ENCODE results near the gene COPS6. TPM values are rescaled to one million over a fixed set of nuclear protein-coding genes. Genes with fewer than 3 reads are reported as not detected.

Gene COPS6
- total RNA-seq, 1 experiment from 2014 or later: 110 TPM

DNA sequence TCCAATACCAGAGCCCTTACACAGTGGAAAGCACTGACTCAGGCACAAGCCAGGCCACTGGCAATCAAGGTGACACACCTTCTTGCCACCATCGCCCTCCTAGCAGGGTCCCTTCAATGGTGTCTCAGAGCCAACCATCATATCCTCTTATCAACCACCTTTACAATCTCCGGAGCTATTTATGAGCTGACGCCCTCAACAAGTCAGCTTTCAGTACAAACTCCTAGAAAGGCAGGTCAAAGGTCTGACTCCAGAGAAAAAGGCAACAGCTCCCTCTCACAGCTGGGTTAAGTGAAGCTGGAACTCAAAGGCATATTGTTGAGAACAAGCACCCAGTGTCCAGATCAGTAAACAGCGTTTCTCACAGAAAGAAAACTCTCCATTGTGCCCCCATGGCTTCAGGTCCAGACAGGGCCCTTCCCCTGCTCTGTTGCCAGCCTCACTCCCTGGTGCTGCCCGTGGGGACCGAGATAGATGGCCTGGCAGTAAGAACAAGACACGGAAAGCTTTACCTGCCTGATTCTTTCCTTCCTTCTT, 9.7 kb upstream of the COPS6 start:
- no peaks in the 10 kb centered on the region for H3K27me3 Mint-ChIP-seq (ENCODE audit: unreplicated experiment)
- TF ChIP-seq, protein P1, sequence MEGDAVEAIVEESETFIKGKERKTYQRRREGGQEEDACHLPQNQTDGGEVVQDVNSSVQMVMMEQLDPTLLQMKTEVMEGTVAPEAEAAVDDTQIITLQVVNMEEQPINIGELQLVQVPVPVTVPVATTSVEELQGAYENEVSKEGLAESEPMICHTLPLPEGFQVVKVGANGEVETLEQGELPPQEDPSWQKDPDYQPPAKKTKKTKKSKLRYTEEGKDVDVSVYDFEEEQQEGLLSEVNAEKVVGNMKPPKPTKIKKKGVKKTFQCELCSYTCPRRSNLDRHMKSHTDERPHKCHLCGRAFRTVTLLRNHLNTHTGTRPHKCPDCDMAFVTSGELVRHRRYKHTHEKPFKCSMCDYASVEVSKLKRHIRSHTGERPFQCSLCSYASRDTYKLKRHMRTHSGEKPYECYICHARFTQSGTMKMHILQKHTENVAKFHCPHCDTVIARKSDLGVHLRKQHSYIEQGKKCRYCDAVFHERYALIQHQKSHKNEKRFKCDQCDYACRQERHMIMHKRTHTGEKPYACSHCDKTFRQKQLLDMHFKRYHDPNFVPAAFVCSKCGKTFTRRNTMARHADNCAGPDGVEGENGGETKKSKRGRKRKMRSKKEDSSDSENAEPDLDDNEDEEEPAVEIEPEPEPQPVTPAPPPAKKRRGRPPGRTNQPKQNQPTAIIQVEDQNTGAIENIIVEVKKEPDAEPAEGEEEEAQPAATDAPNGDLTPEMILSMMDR (IDR thresholded peaks at IDR 0.05; ENCODE audit: unreplicated experiment): no peak
- intact Hi-C loops (cut with micrococcal nuclease; ENCODE audit: unreplicated experiment): no loop called here
- no peak overlapping the region for H3K27ac Mint-ChIP-seq (ENCODE audit: unreplicated experiment)
- H3K4me1 Mint-ChIP-seq (ENCODE audit: low read depth, unreplicated experiment): peaks cover 11% of the 10 kb centered on the region
- H3K36me3 Mint-ChIP-seq (ENCODE audit: insufficient read depth, unreplicated experiment): peaks cover 75% of the 10 kb centered on the region
- no TSS peak for BruUV-seq (replicated peaks)
- CTCF ChIA-PET: interaction anchor here (0.7 kb wide), 1 partner anchor 9 kb away, joined by 3 read pairs; no protein-coding TSS in a partner anchor
- peak overlapping the region; percentile 20 for H3K4me3 Mint-ChIP-seq (ENCODE audit: low read depth, unreplicated experiment)
- peaks cover 3% of the 10 kb centered on the region for H3K9me3 Mint-ChIP-seq (ENCODE audit: low read depth, unreplicated experiment)
- DNase-seq: no peak

DNA sequence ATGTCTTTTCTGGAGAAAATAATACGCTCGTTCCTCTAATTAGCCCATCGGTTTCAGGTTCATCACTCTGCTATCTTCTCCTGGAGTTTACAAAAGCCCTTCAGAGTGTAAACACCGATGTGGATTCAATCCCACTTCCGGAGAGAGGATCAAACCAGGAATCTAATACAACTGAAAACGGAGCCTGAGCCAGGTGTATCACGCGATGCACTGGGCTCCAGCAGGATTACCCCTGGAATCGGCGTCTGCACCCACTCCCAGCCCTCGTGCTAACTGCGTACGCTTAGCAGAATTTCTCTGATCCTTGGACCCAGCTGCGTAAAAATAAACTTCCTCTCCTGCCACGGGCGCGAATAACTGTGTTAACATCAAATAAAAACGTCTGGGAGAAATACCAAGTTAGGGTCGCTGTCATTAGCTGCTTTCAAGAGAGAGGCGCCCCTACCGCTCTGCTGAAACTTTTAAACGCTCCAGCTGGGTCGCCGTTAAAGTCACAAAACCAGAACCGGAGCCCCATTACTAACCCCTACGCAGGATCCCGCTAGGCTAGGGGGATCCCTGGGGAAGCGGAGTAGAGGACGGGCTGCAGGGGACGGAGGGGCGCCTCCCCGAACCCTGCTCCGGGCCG, 7.7 kb upstream of the COPS6 start:
- intact Hi-C loops (cut with micrococcal nuclease; ENCODE audit: unreplicated experiment): no loop called here
- TSS peak; percentile 59 for BruUV-seq (replicated peaks)
- Mint-ChIP-seq H3K4me1 (ENCODE audit: low read depth, unreplicated experiment) (peaks cover 11% of the 10 kb centered on the region), H3K27me3 (ENCODE audit: unreplicated experiment) (no peaks in the 10 kb centered on the region), H3K27ac (ENCODE audit: unreplicated experiment) (peak overlapping the region; percentile 85), H3K36me3 (ENCODE audit: insufficient read depth, unreplicated experiment) (peaks cover 56% of the 10 kb centered on the region), H3K9me3 (ENCODE audit: low read depth, unreplicated experiment) (no peaks in the 10 kb centered on the region), H3K4me3 (ENCODE audit: low read depth, unreplicated experiment) (peak overlapping the region; percentile 80)
- DNase-seq: no peak
- CTCF ChIA-PET: no interaction called here
- TF ChIP-seq, protein P1 (IDR thresholded peaks at IDR 0.05; ENCODE audit: unreplicated experiment): no peak

DNA sequence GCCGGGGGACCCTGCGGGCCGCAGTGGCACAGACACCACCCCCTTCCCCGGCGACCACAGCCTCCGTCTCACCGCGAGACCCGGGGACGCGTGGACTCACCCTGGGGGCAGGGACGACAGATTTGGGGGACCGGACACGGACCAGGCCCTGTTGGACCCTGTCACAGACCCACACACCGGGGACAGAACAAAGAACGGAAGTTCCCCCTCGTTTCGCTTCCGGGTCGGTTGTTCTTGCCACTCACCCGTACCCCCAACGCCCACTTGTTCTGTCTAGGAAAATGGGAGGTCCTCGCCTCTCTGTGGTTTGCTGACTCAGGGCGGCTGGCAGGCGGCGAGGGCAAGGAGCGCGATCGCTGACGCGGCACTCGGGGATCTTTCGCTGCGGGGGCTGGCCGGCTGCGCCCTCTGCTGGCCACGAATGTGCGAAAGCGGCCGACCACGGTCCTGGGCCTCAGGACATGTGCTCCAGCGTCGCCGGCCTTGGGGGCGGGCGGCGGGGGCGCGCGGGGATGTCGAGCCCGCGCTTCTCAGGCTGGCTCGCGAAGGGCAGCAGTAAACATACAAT, 7.2 kb upstream of the COPS6 start, which contains the start of gene ZNF3:
TSS of gene ZNF3 (minus strand) at position 189 of the 568 bp plus-strand sequence. CDS start 4,366 bp downstream, outside the sequence.
- Mint-ChIP-seq H3K4me3 (ENCODE audit: low read depth, unreplicated experiment) (peak within 1 kb of the TSS; percentile 80), H3K27ac (ENCODE audit: unreplicated experiment) (peak within 1 kb of the TSS; percentile 85), H3K36me3 (ENCODE audit: insufficient read depth, unreplicated experiment) (peaks cover 50% of the 10 kb centered on the region), H3K27me3 (ENCODE audit: unreplicated experiment) (no peaks in the 10 kb centered on the region), H3K4me1 (ENCODE audit: low read depth, unreplicated experiment) (peaks cover 11% of the 10 kb centered on the region), H3K9me3 (ENCODE audit: low read depth, unreplicated experiment) (no peaks in the 10 kb centered on the region)
- CTCF ChIA-PET: interaction anchor here (1.2 kb wide), 1 partner anchor 88 kb away, joined by 11 read pairs; no protein-coding TSS in a partner anchor
- no TSS peak for BruUV-seq (replicated peaks)
- DNase-seq: peak; percentile 95
- TF ChIP-seq, protein P1 (IDR thresholded peaks at IDR 0.05; ENCODE audit: unreplicated experiment): peak; percentile 69
- intact Hi-C loops (cut with micrococcal nuclease; ENCODE audit: unreplicated experiment): no loop called here

DNA sequence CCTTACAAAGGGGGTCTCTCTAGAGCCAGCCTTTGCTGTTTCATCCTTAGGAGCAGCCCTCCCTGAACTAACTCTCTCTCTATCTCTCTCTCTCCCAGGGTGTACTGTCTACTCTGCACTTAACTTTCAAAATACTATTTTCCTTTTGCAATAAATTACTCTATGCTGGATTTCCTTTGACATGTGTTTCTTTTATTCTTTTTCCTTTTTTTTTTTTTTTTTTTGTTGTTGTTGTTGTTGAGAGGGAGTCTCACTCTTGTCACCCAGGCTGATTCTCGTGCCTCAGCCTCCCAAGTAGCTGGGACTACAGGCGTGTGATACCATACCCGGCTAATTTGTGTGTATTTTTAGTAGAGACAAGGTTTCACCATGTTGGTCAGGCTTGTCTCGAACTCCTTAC, 5.8 kb upstream of the COPS6 start:
- intact Hi-C loops (cut with micrococcal nuclease; ENCODE audit: unreplicated experiment): no loop called here
- DNase-seq: no peak
- peaks cover 41% of the 10 kb centered on the region for H3K36me3 Mint-ChIP-seq (ENCODE audit: insufficient read depth, unreplicated experiment)
- H3K27me3 Mint-ChIP-seq (ENCODE audit: unreplicated experiment): no peaks in the 10 kb centered on the region
- TF ChIP-seq, protein P1 (IDR thresholded peaks at IDR 0.05; ENCODE audit: unreplicated experiment): no peak
- H3K4me3 Mint-ChIP-seq (ENCODE audit: low read depth, unreplicated experiment): peak overlapping the region; percentile 80
- H3K4me1 Mint-ChIP-seq (ENCODE audit: low read depth, unreplicated experiment): peaks cover 11% of the 10 kb centered on the region
- H3K9me3 Mint-ChIP-seq (ENCODE audit: low read depth, unreplicated experiment): no peaks in the 10 kb centered on the region
- BruUV-seq (replicated peaks): no TSS peak
- CTCF ChIA-PET: interaction anchor here (0.7 to 1.2 kb wide), 4 partner anchors 31 to 103 kb away, joined by 3 to 11 read pairs (median 3); no protein-coding TSS in a partner anchor
- H3K27ac Mint-ChIP-seq (ENCODE audit: unreplicated experiment): peak overlapping the region; percentile 64
